HG03521 (cell line): Measurements from ENCODE around the gene PPFIA2.

Source experiments
- ATAC-seq: cut with Tn5 transposase; IDR thresholded peaks from one replicate; pipeline ENCODE4 v1.9.1; 2021; ENCODE audit warnings: mild to moderate bottlenecking, moderate library complexity; ENCODE audit not compliant: unreplicated experiment

PPFIA2 gene

GRCh38 chr12:81465191-81465590 is 294.0 kb downstream of the PPFIA2 start:
- ATAC-seq, result no peak

GRCh38 chr12:81461163-81461562 is 298.0 kb downstream of the PPFIA2 start:
- no peak for ATAC-seq

- no peak for ATAC-seq
These were observed 308.0 kb downstream of the PPFIA2 start for GRCh38 chr12:81450920-81451739.

- ATAC-seq, result no peak
These were observed 317.5 kb downstream of the PPFIA2 start for GRCh38 chr12:81441629-81442028.

- ATAC-seq, result no peak
These were observed 319.1 kb downstream of the PPFIA2 start for GRCh38 chr12:81440001-81440400.

- no peak for ATAC-seq
These were observed 319.8 kb downstream of the PPFIA2 start for GRCh38 chr12:81439344-81439743.

GRCh38 chr12:81417056-81417455 is 342.1 kb downstream of the PPFIA2 start:
- no peak for ATAC-seq

- no peak for ATAC-seq
These were observed 342.6 kb downstream of the PPFIA2 start for GRCh38 chr12:81416571-81416970.

- no peak for ATAC-seq
These were observed 344.7 kb downstream of the PPFIA2 start for GRCh38 chr12:81414441-81414840.

- ATAC-seq, result no peak
These were observed 346.2 kb downstream of the PPFIA2 start for GRCh38 chr12:81412940-81413339.

GRCh38 chr12:81403348-81403747 is 355.8 kb downstream of the PPFIA2 start:
- ATAC-seq, result no peak

GRCh38 chr12:81401241-81401640 is 357.9 kb downstream of the PPFIA2 start:
- ATAC-seq, result no peak

- no peak for ATAC-seq
These were observed 359.1 kb downstream of the PPFIA2 start for GRCh38 chr12:81400024-81400423.

GRCh38 chr12:81395431-81395830 is 363.7 kb downstream of the PPFIA2 start:
- no peak for ATAC-seq

GRCh38 chr12:81389550-81390099 is 369.5 kb downstream of the PPFIA2 start:
- no peak for ATAC-seq

GRCh38 chr12:81386101-81386500 is 373.0 kb downstream of the PPFIA2 start:
- ATAC-seq, result no peak

- no peak for ATAC-seq
These were observed 377.2 kb downstream of the PPFIA2 start for GRCh38 chr12:81381951-81382350.

GRCh38 chr12:81378601-81379285 is 380.4 kb downstream of the PPFIA2 start:
- ATAC-seq, result no peak

- no peak for ATAC-seq
These were observed 381.4 kb downstream of the PPFIA2 start for GRCh38 chr12:81377771-81378170.

GRCh38 chr12:81375969-81376368 is 383.2 kb downstream of the PPFIA2 start:
- ATAC-seq, result no peak

- no peak for ATAC-seq
These were observed 388.7 kb downstream of the PPFIA2 start for GRCh38 chr12:81370456-81370855.

GRCh38 chr12:81369175-81369574 is 390.0 kb downstream of the PPFIA2 start:
- ATAC-seq, result no peak
